GM19351 (cell line): ENCODE data around the gene RFX8.
"Not testable (repeated sequence)": the region's sequence is repeated elsewhere in the genome, so short reads cannot be mapped to it uniquely, and the experiment has no call there.

ENCODE experiments used
- ATAC-seq: cut with Tn5 transposase; IDR thresholded peaks from one replicate; pipeline ENCODE4 v1.9.1; 2021; ENCODE audit warnings: mild to moderate bottlenecking, moderate library complexity; ENCODE audit not compliant: unreplicated experiment

Gene RFX8

DNA sequence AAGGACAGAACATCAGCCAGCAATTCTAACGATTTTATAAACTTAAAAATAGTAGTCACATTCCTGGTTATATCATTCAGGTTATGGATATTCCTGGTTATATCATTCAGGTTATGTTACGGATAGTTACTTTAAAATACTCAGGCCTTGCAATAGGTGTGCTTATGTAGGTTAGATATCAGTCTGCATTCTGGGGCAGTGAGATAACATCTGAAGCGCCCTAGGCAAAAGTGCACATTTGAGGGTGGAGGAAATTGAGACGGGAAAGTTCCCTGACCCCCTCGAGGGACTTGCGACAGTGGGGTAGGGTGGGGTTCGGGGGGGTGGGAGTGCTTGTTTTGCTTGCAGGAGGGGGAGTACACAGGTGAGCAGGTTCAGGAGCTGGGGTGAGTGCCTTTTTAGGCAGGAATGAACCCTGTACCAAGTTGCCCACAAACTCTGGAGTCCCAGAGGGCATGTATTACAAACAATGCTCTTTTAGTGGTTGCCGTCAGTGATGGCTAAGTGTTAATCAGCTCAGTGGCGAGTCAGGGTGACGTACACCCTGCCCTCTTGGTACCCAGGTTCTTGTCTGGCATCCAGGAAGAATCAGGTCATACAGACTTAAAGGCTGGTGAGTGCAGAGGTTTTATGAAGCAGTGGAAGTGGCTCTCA is 119.4 kb downstream of the RFX8 start:
- no peak for ATAC-seq

DNA sequence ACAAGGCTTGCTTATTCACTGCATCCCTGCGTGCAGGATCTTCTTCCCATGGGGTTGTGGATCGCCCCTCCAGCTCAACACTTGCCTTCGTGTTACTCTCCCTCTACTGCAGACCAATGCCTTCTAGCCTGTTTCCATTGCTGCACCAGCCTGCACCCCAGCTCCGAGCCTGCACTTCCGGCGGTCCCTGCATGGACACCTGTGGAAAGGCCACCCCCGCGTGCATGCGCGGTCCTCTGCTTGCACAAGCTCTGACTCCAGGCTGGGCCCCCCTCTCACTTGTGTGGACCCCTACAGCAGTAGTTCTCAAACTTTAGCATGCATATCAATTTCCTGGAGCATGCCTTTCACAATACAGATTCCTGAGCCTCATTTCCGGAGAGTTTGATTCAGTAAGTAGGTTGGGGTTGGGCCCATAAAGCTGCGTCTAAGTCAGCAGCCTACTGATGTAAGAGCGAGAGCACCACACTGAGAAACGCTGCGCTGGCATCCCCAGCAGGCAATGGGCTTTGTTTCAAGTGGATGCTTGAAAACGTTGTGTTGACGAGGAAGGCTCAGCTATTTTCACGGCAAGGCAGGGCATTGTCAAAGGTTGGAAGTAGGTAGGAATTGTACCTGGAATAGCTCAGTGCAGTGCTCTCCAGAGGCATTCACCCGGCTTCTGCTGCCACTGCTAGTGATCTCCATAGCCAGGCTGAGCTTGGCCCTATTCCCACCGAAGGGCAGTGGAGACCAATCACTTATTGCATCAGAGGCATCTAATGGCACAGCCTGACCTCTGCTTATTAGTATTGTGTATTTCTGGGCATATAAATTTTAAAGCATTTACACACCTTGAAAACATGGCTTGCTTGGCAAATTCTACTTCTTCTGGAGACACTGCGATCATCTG is 120.2 kb downstream of the RFX8 start:
- ATAC-seq: no peak

DNA sequence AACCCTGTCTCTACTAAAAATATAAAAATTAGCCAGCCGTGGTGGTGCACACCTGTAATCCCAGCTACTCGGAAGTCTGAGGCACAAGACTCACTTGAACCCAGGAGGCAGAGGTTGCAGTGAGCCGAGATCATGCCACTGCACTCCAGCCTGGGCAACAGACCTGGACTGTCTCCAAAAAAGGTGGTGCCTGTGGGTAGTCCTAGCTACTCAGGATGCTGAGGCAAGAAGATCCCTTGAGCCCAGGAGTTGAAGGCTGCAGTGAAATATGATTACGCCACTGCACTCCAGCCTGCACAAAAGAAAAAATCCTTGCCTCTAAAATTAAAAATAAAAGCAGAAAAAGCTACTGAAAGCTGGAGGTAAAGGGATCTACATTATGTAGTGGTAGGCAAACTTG is 122.3 kb downstream of the RFX8 start:
- ATAC-seq: not testable (repeated sequence)

DNA sequence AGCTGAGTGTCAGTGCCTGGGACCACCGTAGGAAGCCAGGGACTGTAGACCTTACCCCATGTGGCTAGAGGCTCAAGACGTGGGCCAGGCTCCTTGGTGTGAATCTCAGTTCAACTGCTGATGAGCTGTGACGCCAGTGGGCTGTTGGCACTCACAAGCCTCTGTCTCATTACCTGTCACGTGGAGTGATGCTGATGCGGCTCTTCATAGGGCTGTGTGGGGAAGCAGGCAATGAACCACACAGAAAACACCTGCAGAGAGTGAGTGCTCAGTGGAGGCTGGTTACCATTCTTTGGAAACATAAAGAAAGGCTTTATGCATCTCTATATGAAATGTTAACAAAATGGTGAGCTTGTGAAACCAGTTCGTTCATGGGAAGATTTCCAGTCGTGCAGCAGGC is 123.7 kb downstream of the RFX8 start:
- no peak for ATAC-seq

DNA sequence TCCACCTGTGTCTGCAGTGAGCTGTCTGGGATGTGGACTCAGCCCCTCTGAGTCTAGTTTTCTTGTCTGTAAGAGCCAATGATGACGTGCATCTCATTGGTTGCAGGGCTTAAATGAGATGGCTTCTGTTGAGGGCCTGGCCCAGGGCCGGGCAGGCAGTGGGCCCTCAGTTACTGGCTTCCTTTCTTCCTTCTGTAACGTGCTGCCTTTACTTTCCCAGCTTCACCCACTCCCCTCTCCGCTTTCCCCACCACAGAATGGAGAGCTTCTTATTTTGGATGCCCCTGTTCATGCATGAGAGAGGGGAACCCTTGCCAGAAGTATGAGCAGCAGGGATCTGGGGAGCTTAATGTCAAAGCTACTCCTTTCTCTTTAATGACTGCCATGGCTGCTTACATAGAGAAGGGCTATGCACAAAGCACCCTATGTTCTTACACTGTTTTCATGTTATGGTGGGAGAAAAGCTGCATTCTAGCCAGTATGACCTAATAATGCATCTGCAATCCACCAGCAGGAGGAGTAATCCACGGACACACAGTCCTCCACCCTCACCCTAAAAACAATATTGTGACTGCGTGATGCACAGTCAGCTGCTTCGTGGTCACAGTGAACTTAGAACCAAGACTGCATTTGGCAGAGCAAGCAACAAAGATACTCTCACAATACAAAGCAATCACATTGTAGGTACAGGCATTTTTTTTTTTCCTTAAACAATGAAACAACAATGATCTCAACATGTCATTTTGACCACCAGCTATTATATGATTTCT is 124.8 kb downstream of the RFX8 start:
- no peak for ATAC-seq

DNA sequence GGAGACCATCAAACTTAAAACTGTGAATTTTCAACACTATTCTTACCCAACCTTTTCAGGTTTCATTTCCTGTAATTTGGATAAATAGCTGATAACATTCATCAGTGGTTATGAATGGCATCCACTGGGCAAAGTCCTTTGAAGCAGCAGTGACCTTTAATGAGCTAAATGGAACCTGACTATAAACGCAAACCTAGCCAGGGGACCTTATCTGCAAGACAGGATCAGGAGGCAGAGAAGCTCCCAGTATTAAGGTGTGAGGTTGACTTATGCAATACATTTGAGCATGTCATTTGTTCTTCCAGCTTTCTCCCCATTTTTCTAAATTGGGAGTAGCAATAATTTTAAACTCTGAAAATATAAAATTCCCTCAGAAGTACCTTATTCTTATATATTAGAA is 126.0 kb downstream of the RFX8 start:
- no peak for ATAC-seq
